ENCODE measurements around the gene FBXO31.

The FBXO31 gene

GRCh38 chr16:87383505-87384161 is at the start of gene FBXO31:
Gene FBXO31 (minus strand): TSS chr16:87383776. CDS start chr16:87383744, 32 bp downstream.
- DNase-seq = peak; percentile 91 to 92

- DNase-seq = no peak
Observed at GRCh38 chr16:87432330-87432915, 48.8 kb upstream of the FBXO31 start.

- no peak for DNase-seq
Observed at GRCh38 chr16:87431926-87432325, 48.4 kb upstream of the FBXO31 start.

- no peak for DNase-seq
Observed at GRCh38 chr16:87426423-87427215, 43.0 kb upstream of the FBXO31 start.

GRCh38 chr16:87425941-87426340 is 42.4 kb upstream of the FBXO31 start:
- DNase-seq = no peak

- DNase-seq = no peak
Observed at GRCh38 chr16:87424266-87424665, 40.7 kb upstream of the FBXO31 start.

- DNase-seq = no peak
Observed at GRCh38 chr16:87423429-87423828, 39.9 kb upstream of the FBXO31 start.

- DNase-seq = no peak
Observed at GRCh38 chr16:87422106-87422505, 38.5 kb upstream of the FBXO31 start.

GRCh38 chr16:87421003-87421912 is 37.7 kb upstream of the FBXO31 start:
- DNase-seq = no peak

- no peak for DNase-seq
Observed at GRCh38 chr16:87420026-87421002, 36.7 kb upstream of the FBXO31 start.

- DNase-seq = no peak
Observed at GRCh38 chr16:87418644-87419043, 35.1 kb upstream of the FBXO31 start.

- no peak for DNase-seq
Observed at GRCh38 chr16:87418216-87418615, 34.6 kb upstream of the FBXO31 start.

GRCh38 chr16:87417528-87417910 is 33.9 kb upstream of the FBXO31 start:
- no peak for DNase-seq

- peak; percentile 43 to 56 for DNase-seq
Observed at GRCh38 chr16:87416826-87417527, 33.4 kb upstream of the FBXO31 start.

GRCh38 chr16:87415441-87415840 is 31.9 kb upstream of the FBXO31 start:
- DNase-seq = no peak

- DNase-seq = no peak
Observed at GRCh38 chr16:87414251-87414680, 30.7 kb upstream of the FBXO31 start.

- no peak for DNase-seq
Observed at GRCh38 chr16:87412996-87413421, 29.4 kb upstream of the FBXO31 start.

- no peak for DNase-seq
Observed at GRCh38 chr16:87412371-87412995, 28.9 kb upstream of the FBXO31 start.

- no peak for DNase-seq
Observed at GRCh38 chr16:87411375-87412271, 28.0 kb upstream of the FBXO31 start.
